ENCODE results near the gene FOXR1.
"Not testable (repeated sequence)": the region's sequence is repeated elsewhere in the genome, so short reads cannot be mapped to it uniquely, and the experiment has no call there.

FOXR1 gene

GRCh38 chr11:118948000-118948399 lies 23.6 kb upstream of the FOXR1 start:
- DNase-seq = no peak

GRCh38 chr11:118953265-118953664 lies 18.3 kb upstream of the FOXR1 start:
- DNase-seq = peak; percentile 80

DNA sequence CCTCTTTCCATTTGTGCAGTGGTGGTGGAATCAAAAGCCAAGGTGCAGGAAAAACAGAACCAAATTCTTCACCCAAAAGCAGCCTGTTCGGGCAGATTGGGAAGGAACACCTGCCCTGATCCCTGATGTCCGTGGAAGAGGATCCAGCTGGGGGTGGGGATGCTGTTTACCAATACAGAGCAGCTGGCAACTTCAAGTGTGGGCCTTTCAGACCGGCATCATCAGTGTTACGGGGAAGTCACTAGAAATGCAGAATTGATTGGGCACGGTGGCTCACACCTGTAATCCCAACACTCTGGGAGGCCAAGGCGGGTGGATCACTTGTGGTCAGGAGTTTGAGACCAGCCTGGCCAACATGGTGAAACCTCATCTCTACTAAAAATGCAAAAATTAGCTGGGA lies 17.6 kb upstream of the FOXR1 start:
- DNase-seq = not testable (repeated sequence)

DNA sequence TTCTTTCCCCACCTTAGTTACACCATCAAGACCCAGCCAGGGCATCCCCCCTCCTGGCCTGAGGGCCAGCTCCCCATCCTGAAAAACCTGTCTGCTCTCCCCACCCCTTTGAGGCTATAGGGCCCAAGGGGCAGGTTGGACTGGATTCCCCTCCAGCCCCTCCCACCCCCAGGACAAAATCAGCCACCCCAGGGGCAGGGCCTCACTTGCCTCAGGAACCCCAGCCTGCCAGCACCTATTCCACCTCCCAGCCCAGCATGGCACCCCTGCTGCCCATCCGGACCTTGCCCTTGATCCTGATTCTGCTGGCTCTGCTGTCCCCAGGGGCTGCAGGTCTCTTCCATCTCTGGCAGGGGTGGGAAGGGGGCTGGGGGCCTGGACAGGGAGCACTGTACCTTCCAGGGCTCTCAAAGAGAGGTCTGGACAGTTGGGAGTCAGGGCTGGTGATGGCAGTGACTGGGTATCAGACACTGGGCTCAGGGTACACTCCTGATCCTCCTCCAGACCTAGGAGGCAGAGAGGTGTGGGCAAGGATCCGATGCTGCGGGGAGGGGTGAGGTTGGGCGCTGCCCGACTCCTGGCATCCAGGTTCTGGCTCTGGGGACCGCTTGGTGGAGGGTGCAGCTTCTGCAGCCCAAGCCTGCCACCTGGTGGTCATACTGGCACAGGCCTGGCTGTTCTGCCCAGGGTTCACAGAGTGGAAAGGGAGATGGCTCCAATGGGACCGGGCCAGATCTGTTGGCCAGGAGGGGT lies 15.3 kb upstream of the FOXR1 start, which contains the start of gene UPK2:
Gene UPK2, plus strand, starts transcription at position 205 of the 753 bp plus-strand sequence. Its CDS starts 53 bp downstream, at position 258.
- DNase-seq = peak; percentile 58

DNA sequence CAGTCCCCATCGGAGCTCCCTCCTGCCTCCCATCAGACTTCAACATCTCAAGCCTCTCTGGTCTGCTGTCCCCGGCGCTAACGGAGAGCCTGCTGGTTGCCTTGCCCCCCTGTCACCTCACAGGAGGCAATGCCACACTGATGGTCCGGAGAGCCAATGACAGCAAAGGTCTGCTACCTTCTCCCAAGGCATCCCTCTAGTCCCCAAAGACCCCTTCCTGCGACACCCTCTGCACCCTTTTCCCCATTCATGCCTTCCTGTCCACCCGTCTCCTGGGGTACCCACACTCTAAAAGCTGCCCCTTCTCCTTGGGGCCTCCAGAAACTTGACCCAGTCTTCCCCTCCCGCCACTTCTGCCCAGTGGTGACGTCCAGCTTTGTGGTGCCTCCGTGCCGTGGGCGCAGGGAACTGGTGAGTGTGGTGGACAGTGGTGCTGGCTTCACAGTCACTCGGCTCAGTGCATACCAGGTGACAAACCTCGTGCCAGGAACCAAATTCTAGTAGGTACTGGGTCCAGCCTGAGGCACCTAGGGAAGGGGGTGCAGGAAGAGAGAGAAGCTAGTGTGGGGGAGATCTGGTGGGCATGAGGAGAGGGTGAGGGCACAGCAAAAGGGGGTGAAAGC lies 14.6 kb upstream of the FOXR1 start:
- no peak for DNase-seq

- no peak for DNase-seq
Measured at GRCh38 chr11:118957549-118957948, 14.0 kb upstream of the FOXR1 start.

GRCh38 chr11:118957968-118958367 lies 13.6 kb upstream of the FOXR1 start:
- no peak for DNase-seq

DNA sequence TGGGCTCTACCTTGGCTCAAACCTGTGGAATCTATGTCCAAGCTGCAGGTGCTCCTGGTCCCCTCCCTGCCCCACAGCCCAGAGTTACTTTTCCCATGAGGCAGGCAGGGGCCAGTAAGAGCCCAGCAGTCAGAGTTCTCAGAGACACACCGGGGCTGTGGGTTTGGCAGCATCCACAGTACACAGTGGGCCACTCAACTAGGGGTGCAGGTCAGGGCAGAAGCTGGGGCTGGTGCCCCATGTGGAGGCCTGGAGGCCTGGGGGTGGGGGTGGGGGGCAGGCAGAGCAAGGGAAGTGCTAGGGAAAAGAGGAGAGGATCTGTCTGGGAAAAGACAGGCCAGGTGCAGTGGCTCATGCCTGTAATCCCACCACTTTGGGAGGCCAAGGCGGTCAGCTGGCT lies 13.0 kb upstream of the FOXR1 start:
- no peak for DNase-seq

DNA sequence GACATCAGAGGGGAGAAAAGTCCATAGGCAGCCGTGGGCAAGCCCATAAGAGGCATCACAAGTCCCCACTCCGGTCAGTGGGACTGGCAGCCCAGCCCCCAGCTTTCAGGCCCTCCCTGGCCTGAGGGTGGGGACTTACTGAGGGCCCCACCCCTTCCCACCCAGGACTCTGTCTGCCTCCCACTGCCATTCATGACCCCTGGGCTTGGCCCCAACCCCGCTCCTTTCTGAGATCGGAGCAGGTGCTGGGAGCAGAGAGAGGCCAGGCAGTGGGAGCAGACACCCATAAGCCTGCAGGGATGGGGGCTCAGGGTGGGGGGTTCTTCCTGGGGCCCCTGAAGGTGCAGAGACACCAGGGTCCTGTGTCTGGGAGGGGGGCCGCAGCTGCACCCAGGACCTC lies 10.4 kb upstream of the FOXR1 start:
- no peak for DNase-seq

GRCh38 chr11:118961591-118961990 lies 10.0 kb upstream of the FOXR1 start:
- no peak for DNase-seq

DNA sequence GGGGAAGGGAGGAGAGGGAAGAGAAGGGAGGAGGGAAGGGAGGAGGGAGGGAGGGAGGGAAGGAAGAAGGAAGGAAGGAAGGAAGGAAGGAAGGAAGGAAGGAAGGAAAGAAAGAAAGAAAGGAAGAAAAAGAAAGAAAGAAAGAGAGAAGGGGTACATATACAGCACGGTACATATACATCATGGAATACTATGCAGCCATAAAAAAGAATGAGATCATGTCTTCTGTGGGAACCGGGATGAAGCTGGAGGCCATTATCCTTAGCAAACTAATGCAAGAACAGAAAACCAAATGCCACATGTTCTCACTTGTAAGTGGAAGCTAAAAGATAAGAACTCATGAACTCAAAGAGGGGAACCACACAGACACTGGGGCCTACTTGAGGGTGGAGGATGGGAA lies 2.1 kb upstream of the FOXR1 start:
- not testable (repeated sequence) for DNase-seq

DNA sequence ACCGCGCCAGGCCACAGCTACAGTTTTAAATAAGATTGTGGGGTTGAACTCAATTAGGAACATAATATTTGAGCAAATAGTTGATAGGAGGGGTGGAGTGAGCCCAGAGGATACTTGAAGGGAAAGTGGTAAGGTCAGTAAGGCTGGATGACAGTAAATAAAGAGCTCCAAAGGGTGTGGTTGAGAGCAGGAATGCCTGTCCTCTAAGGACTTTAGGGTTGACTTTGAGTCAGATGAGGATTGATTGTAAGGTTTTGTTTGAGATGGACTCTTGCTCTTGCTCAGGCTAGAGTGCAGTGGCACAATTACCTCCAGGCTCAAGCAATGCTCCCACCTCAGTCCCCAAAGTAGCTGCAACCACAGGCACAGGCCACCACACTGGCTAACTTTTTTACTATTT lies 2.4 kb downstream of the FOXR1 start:
- DNase-seq = no peak

- DNase-seq = no peak
Measured at GRCh38 chr11:118975771-118976709, 4.5 kb downstream of the FOXR1 start.

DNA sequence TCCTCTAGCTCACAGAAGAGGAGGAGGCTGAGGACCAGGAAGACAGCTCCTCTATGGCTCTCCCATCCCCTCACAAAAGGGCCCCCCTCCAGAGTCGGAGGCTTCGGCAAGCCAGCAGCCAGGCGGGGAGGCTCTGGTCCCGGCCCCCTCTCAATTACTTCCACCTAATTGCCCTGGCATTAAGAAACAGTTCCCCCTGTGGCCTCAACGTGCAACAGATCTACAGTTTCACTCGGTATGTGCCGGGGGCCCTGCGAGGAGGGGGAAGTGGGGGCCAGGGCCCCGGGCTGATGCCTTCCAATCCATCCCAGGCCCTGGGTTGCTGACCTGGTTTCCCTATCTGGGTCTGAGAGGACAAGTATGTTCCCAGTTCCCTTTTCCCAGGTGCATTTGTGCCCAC lies 7.9 kb downstream of the FOXR1 start:
- no peak for DNase-seq

GRCh38 chr11:118980191-118980881 lies 8.8 kb downstream of the FOXR1 start:
- DNase-seq = no peak

GRCh38 chr11:118984337-118984736 lies 12.8 kb downstream of the FOXR1 start:
- not testable (repeated sequence) for DNase-seq

DNA sequence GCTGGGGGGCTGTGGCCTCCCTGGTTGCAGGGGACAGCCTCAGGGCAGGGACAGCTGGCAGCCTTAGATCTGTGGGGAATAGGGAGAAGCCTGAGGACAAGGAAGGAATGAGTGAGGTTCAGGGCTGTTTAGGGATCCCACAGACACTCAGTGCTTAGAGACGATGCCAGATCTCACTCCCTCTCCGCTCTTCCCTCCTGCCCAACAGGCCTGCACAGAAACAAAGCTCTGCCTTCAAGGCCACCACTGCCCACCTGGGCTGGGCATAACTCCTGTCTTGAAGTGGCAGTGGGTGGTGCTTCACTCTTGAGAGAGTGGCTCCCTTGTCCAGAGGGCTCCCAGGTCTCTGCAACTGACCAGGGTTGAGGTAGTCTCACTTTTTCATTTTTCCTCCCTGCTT lies 13.3 kb downstream of the FOXR1 start:
- DNase-seq = peak; percentile 69

- DNase-seq = peak; percentile 81
Measured at GRCh38 chr11:118988280-118988679, 16.7 kb downstream of the FOXR1 start.

DNA sequence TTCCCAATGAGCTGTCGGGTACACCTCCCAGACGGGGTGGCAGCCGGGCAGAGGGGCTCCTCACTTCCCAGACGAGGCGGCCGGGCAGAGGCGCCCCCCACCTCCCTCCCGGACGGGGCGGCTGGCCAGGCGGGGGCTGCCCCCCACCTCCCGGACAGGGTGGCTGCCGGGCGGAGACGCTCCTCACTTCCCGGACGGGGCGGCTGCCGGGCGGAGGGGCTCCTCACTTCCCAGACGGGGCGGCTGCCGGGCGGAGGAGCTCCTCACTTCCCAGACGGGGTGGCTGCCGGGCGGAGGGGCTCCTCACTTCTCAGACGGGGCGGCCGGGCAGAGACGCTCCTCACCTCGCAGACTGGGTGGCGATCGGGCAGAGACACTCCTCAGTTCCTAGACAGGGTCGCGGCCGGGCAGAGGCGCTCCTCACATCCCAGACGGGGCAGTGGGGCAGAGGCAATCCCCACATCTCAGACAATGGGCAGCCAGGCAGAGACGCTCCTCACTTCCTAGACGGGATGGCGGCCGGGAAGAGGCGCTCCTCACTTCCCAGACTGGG lies 20.0 kb downstream of the FOXR1 start:
- not testable (repeated sequence) for DNase-seq

DNA sequence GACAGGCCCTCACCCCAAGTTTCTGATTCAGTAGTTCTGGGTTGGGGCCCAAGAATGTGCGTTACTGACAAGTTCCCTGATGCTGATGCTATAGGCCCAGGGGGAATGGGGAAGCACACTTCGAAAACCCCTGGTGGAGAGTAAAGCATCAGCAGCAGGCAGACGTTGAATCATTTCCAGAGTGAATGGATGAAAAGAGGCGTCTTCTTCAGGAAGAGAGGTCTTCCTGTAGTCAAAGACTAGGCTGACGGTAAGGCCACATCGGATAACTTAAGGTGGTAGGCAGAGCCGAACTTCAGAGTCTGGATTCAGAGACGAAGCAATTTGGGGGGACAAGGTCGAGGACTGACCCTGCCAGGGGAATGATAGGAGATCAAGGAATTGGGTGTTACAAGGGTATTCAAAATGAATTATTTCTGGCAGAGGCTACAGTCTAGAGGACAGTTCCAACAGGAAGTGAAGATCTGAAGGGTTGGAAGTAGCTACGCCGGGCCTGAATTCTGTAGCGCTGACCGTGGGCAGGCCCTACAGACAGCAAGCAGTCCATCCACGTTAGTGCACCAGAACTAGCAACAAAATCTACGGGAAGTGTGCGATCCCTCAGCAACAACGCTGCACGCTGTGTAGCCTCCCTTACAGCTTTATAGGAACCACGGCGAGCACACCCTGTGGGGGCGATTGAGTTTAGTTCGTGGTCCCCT lies 25.5 kb downstream of the FOXR1 start:
- no peak for DNase-seq

DNA sequence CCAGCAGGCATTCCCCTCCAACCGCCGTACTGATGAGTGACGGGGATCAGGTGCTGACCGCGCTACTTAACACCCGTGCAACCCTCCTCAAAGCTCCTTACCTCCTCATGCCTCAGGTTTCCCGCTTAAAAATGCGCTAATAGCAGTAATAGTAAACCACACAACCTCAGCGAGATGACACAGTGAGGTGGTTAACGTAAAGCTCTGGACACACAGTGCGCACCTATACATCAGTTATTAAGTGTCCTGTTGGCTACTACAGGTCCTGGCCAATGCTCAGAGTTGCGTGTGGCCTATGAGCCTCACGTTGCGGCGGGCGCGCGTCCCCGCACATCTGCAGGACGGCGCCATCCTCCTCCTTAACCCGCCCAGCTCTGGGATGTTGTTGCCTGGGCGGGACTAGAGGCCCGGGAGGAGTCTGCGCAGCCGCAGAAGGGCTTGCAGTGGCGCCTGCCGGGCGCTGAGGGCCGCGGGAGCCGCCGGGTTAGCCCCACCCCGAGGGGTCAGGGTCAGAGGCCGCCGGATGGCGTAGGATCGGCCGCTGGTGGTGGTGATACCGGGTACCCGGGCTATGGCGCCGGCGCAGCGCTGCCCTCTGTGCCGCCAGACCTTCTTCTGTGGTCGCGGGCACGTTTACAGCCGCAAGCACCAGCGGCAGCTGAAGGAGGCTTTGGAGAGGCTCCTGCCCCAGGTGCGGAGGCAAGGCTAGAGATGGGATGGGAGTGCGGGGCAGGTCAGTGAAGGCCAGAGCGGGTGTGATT lies 26.2 kb downstream of the FOXR1 start, which contains the start of gene CENATAC:
Gene CENATAC, plus strand, starts transcription at position 512 of the 761 bp plus-strand sequence. Its CDS starts 60 bp downstream, at position 572.
- DNase-seq = peak; percentile 90

All from DMS79 (cell line).